22Rv1 (cell line): ENCODE measurements around the gene SAMD11.

Experiments used
- CTCF ChIP-seq: fragments of 450-650 bp; IDR thresholded peaks from 2 replicates; pipeline ENCODE4 v1.5.1; 2017; ENCODE audit warnings: mild to moderate bottlenecking
- ZFX ChIP-seq: fragments of 450-650 bp; IDR thresholded peaks from 2 replicates; pipeline ENCODE4 v1.6.1; 2017; ENCODE audit warnings: antibody characterized with exemption, borderline replicate concordance

DNA sequence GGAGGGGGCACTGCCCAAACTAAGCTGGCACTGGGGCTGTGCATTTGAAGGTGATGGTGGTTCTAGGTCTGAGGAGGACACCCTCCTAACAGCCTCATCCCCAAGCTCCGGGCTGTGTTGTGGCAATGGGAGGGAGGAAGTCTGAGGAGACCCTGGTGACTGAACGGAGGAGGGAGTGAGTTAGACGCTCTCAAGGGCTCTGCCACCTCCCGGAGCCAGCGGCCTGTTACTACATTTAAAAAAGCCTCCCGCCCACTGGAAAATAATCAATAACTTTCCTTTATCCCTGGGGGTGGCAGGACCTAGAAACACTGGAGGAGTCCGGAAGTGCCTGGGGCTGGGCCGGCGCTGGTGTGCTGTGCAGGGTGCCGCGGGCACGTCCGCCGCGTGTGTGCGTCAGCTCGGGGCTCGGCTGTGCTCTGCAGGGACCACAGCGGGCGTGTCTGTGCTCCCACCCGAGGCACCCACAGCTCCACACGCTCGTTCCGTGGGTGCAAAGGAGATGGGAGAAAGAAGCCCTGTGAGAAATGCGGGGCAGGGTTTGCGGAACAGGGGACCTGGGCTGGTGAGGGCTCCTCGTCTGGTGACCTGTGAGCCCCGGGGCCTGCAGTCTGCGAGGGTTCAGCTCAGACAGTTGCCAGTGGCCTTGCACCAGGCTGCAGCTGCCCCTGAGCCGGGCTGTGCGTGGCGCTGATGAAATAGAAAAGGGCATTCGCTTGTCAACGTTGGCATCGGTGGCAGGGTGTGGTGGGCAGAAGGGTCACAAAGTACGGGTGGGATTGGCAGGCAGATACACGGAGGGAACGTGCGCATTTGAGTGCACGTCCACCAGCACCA is 5.3 kb downstream of the SAMD11 start:
- no peak for TF ChIP-seq CTCF
- no peak for TF ChIP-seq ZFX
